Right lobe of liver (tissue), 6 donors: ENCODE measurements around the gene MCTP1. TPM values are rescaled to one million over a fixed set of nuclear protein-coding genes. Genes with fewer than 3 reads are reported as not detected.

ENCODE experiments used
- ATAC-seq, 4 donors: fragments of 200-7000 bp; cut with Tn5 transposase; one replicate each; pipeline ENCODE4 v1.9.1; 2020; ENCODE audit warnings: mild to moderate bottlenecking in 4 of 4, moderate library complexity in 4 of 4
- DNase-seq, 3 donors: peaks; one replicate each; pipeline ENCODE4 v3.0.0-alpha.2; 2020
- H3K27ac ChIP-seq, 3 donors: fragments of 200-600 bp; one replicate each; pipeline ENCODE4 v1.8.0; 2022
- H3K27me3 ChIP-seq, 2 donors: fragments of 200-600 bp; one replicate each; pipeline ENCODE4 v1.8.0; 2022
- H3K36me3 ChIP-seq, 4 donors: fragments of 200-600 bp; sonication (generic) in 1 of 4; one replicate each; pipeline versions ENCODE4 v1.5.1 to v1.8.0; 2017 to 2022; ENCODE audit warnings: control low read depth in 1 of 4
- H3K4me1 ChIP-seq, 4 donors: fragments of 200-600 bp; sonication (generic) in 1 of 4; one replicate each; pipeline versions ENCODE4 v1.5.1 to v1.8.0; 2017 to 2022; ENCODE audit warnings: control low read depth in 1 of 4
- H3K4me3 ChIP-seq, 3 donors: fragments of 200-600 bp; one replicate each; pipeline ENCODE4 v1.8.0; 2022
- H3K9me3 ChIP-seq, 4 donors: fragments of 200-600 bp; sonication (generic) in 1 of 4; one replicate each; pipeline versions ENCODE4 v1.5.1 to v1.8.0; 2017 to 2022; ENCODE audit warnings: control low read depth in 1 of 4
- CTCF ChIP-seq, 4 donors: fragments of 200-600 bp in 3 of 4; fragments of 450-650 bp in 1 of 4; IDR thresholded peaks; one replicate each; pipeline versions ENCODE4 v1.5.1 to v1.8.0; 2016 to 2022; ENCODE audit warnings: antibody characterized with exemption in 4 of 4, mild to moderate bottlenecking in 2 of 4
- POLR2A ChIP-seq: fragments of 450-650 bp; IDR thresholded peaks from one replicate; pipeline ENCODE4 v1.6.1; 2017; ENCODE audit warnings: antibody characterized with exemption, mild to moderate bottlenecking
- WGBS: methylation state at CpG from one replicate; pipeline ENCODE4 v1.1.6; 2018; ENCODE audit warnings: low coverage, low lambda C conversion rate; ENCODE audit not compliant: insufficient coverage; ENCODE audit errors: missing lambda C conversion rate; 5-methylcytosine and 5-hydroxymethylcytosine counted together
- intact Hi-C, 2 donors: fragments of 100-400 bp; cut with DNase I; formaldehyde crosslinking; loops; one replicate each; pipeline versions ENCODE4 v1.11.2 to v1.14.1; 2022
- total RNA-seq, 6 experiments: library from RNA; depleted of rRNA in 2 of 6; stranded (reverse); fragments of >200 nt in 2 of 6; fragmentation: NEBNext Ultra II Directional in 3 of 6; extraction: Animal tissue kit (Norgen Biotek cat#: 25700) in 3 of 6; gene quantifications; one replicate each; pipeline versions ENCODE4 v1.1.0 to v1.2.4, GENCODE V29; 2016 to 2023
- donor health status: DM: no; HTN: yes; CAD: no.
- donor health status: DM: no; HTN: no; CAD: no.
- donor health status: DM: no; HTN: no; CAD: no.
- donor health status: DM: no; HTN: yes; CAD: no.
- donor health status: DM: no; HTN: yes; CAD: no.

The MCTP1 gene
- total RNA-seq, 6 experiments from 2014 or later: 1.2 to 5.9 (median 3.5) TPM

GRCh38 chr5:95110118-95110517 is 174.8 kb downstream of the MCTP1 start:
- Histone ChIP-seq H3K4me3 (no peak overlapping the region), H3K4me1 (no peaks in the 10 kb centered on the region), H3K36me3 (no peaks in the 10 kb centered on the region), H3K9me3 (no peaks in the 10 kb centered on the region), H3K27me3 (no peaks in the 10 kb centered on the region), H3K27ac (no peak overlapping the region)
- no peak for ATAC-seq
- no peak for DNase-seq
- intact Hi-C loops: no loop called here
- TF ChIP-seq CTCF (IDR thresholded peaks at IDR 0.05) (no peak), POLR2A (no peak)
- 38% methylated on average over 1 of the region's 1 CpG for WGBS

GRCh38 chr5:95107138-95107537 is 177.8 kb downstream of the MCTP1 start:
- Histone ChIP-seq H3K27ac (no peak overlapping the region), H3K4me3 (no peak overlapping the region), H3K27me3 (no peaks in the 10 kb centered on the region), H3K36me3 (no peaks in the 10 kb centered on the region), H3K9me3 (no peaks in the 10 kb centered on the region), H3K4me1 (no peaks in the 10 kb centered on the region)
- ATAC-seq: no peak
- WGBS: 36% methylated on average over 2 of the region's 2 CpGs
- intact Hi-C loops: no loop called here
- DNase-seq: no peak
- no peak for TF ChIP-seq POLR2A
- no peak for TF ChIP-seq CTCF (IDR thresholded peaks at IDR 0.05)

GRCh38 chr5:95105638-95106037 is 179.3 kb downstream of the MCTP1 start:
- no peak for DNase-seq
- Histone ChIP-seq H3K27ac (no peak overlapping the region), H3K4me1 (no peaks in the 10 kb centered on the region), H3K36me3 (no peaks in the 10 kb centered on the region), H3K4me3 (no peak overlapping the region), H3K9me3 (no peaks in the 10 kb centered on the region), H3K27me3 (no peaks in the 10 kb centered on the region)
- 38% methylated on average over 1 of the region's 1 CpG for WGBS
- intact Hi-C loops: no loop called here
- no peak for ATAC-seq
- TF ChIP-seq POLR2A: no peak
- no peak for TF ChIP-seq CTCF (IDR thresholded peaks at IDR 0.05)

GRCh38 chr5:95102687-95103086 is 182.2 kb downstream of the MCTP1 start:
- ATAC-seq (no peak), DNase-seq (no peak)
- no peaks in the 10 kb centered on the region for H3K9me3 ChIP-seq
- intact Hi-C loops: no loop called here
- 33% methylated on average over 1 of the region's 1 CpG for WGBS
- no peak overlapping the region for H3K27ac ChIP-seq
- H3K4me3 ChIP-seq: no peak overlapping the region
- H3K36me3 ChIP-seq: no peaks in the 10 kb centered on the region
- no peaks in the 10 kb centered on the region for H3K27me3 ChIP-seq
- H3K4me1 ChIP-seq: no peaks in the 10 kb centered on the region
- TF ChIP-seq POLR2A (no peak), CTCF (IDR thresholded peaks at IDR 0.05) (no peak)

- Histone ChIP-seq H3K27me3 (no peaks in the 10 kb centered on the region), H3K9me3 (no peaks in the 10 kb centered on the region), H3K36me3 (no peaks in the 10 kb centered on the region), H3K27ac (no peak overlapping the region), H3K4me3 (no peak overlapping the region), H3K4me1 (no peaks in the 10 kb centered on the region)
- TF ChIP-seq CTCF (IDR thresholded peaks at IDR 0.05) (no peak), POLR2A (no peak)
- no peak for DNase-seq
- ATAC-seq: no peak
- WGBS: no CpG with 5 or more reads among the region's 1 CpG
- intact Hi-C loops: no loop called here
These were observed 182.8 kb downstream of the MCTP1 start for GRCh38 chr5:95102080-95102479.
